Mesothelial cell of epicardium (in vitro differentiated cells): ENCODE measurements around the gene CDPF1. TPM values are rescaled to one million over a fixed set of nuclear protein-coding genes. Genes with fewer than 3 reads are reported as not detected.
"Not testable (repeated sequence)": the region's sequence is repeated elsewhere in the genome, so short reads cannot be mapped to it uniquely, and the experiment has no call there.

ENCODE experiments used
- DNase-seq, 2 experiments: peaks; one replicate each; pipeline ENCODE4 v3.0.0; 2021; ENCODE audit warnings: low spot score in 2 of 2; ENCODE audit not compliant: unreplicated experiment in 2 of 2
- H3K27ac Mint-ChIP-seq: 2 replicates; pipeline ENCODE4 v1.8.0; 2021; ENCODE audit warnings: mixed read lengths
- H3K27me3 Mint-ChIP-seq: 2 replicates; pipeline ENCODE4 v1.8.0; 2021; ENCODE audit warnings: low read depth, mixed read lengths
- H3K36me3 Mint-ChIP-seq: 2 replicates; pipeline ENCODE4 v1.8.0; 2021; ENCODE audit warnings: mixed read lengths
- H3K4me1 Mint-ChIP-seq: 2 replicates; pipeline ENCODE4 v1.8.0; 2021; ENCODE audit warnings: mixed read lengths
- H3K4me3 Mint-ChIP-seq: 2 replicates; pipeline ENCODE4 v1.8.0; 2021; ENCODE audit warnings: mild to moderate bottlenecking, moderate library complexity, mixed read lengths
- H3K9me3 Mint-ChIP-seq: 2 replicates; pipeline ENCODE4 v1.8.0; 2021; ENCODE audit warnings: mixed read lengths
- CTCF ChIP-seq: fragments of 200-600 bp; sonication (generic); IDR thresholded peaks from one replicate; pipeline ENCODE4 v1.5.0; 2021; ENCODE audit warnings: antibody characterized with exemption; ENCODE audit not compliant: unreplicated experiment
- total RNA-seq: library from RNA; stranded (reverse); gene quantifications from 3 replicates; pipeline ENCODE4 v1.2.1, GENCODE V29; 2021

Gene CDPF1
- total RNA-seq, 1 donor from 2014 or later, result 12.8 TPM

- H3K4me3 Mint-ChIP-seq, result no peak overlapping the region
- H3K27me3 Mint-ChIP-seq, result no peaks in the 10 kb centered on the region
- no peak overlapping the region for H3K27ac Mint-ChIP-seq
- DNase-seq, result no peak
- peaks cover 13% of the 10 kb centered on the region for H3K9me3 Mint-ChIP-seq
- peaks cover 32% of the 10 kb centered on the region for H3K36me3 Mint-ChIP-seq
- H3K4me1 Mint-ChIP-seq, result no peaks in the 10 kb centered on the region
- TF ChIP-seq CTCF, result no peak
Measured at GRCh38 chr22:46201059-46201757, 48.9 kb downstream of the CDPF1 start.

DNA sequence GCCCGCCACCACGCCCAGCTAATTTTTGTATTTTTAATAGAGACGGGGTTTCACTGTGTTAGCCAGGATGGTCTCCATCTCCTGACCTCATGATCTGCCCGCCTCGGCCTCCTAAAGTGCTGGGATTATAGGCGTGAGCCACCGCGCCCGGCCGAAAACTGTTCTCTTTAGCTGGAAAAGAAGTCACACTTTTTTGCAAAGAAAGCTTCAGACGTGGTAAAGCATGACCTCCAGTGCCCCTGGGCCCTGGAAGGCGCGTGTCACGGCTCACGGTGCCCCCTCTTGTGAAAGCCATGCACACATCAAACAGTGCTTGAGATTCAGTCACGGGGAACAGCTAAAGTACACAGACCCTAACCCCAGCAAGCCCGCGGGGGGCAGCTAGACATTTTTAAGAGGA, 51.3 kb downstream of the CDPF1 start:
- H3K36me3 Mint-ChIP-seq, result peaks cover 20% of the 10 kb centered on the region
- H3K4me3 Mint-ChIP-seq, DNase-seq, H3K27me3 Mint-ChIP-seq, H3K27ac Mint-ChIP-seq, H3K4me1 Mint-ChIP-seq, H3K9me3 Mint-ChIP-seq: not testable (repeated sequence)

DNA sequence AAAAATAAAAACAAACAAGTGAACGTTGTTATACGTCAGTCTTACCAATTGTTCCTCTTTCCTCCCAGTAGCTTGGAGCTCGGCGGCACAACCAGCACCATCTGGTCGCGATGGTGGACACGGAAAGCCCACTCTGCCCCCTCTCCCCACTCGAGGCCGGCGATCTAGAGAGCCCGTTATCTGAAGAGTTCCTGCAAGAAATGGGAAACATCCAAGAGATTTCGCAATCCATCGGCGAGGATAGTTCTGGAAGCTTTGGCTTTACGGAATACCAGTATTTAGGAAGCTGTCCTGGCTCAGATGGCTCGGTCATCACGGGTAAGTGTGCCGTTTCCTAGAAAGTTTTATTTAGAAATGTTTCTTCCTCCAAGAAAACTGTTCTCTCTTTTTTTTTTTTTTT, 51.8 kb downstream of the CDPF1 start:
- peaks cover 15% of the 10 kb centered on the region for H3K36me3 Mint-ChIP-seq
- no peak for TF ChIP-seq CTCF
- H3K4me3 Mint-ChIP-seq, result no peak overlapping the region
- no peaks in the 10 kb centered on the region for H3K27me3 Mint-ChIP-seq
- H3K9me3 Mint-ChIP-seq, result no peaks in the 10 kb centered on the region
- H3K27ac Mint-ChIP-seq, result no peak overlapping the region
- H3K4me1 Mint-ChIP-seq, result no peaks in the 10 kb centered on the region
- no peak for DNase-seq

DNA sequence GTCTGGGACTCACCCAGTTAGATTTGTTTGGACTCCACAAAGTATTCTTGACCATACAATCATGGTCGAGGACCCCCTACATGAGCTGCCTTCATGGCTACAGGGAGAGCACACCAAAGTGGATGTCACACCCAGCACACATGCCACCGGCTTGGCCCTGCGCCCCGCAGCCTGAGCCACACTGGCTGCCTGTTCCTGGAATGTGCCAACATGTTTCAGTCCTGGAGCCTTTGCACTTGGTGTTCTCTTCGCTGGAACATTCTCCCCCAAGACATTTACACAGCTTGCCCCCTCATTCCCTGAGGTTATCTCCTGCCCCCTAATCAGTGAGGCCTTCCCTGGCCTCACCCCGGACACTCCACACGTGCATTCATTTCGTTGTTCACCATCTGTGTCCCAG, 53.8 kb downstream of the CDPF1 start:
- H3K9me3 Mint-ChIP-seq, result peaks cover 5% of the 10 kb centered on the region
- no peak overlapping the region for H3K4me3 Mint-ChIP-seq
- H3K4me1 Mint-ChIP-seq, result no peaks in the 10 kb centered on the region
- H3K27ac Mint-ChIP-seq, result no peak overlapping the region
- no peaks in the 10 kb centered on the region for H3K27me3 Mint-ChIP-seq
- no peak for DNase-seq
- TF ChIP-seq CTCF, result no peak
- peaks cover 19% of the 10 kb centered on the region for H3K36me3 Mint-ChIP-seq

DNA sequence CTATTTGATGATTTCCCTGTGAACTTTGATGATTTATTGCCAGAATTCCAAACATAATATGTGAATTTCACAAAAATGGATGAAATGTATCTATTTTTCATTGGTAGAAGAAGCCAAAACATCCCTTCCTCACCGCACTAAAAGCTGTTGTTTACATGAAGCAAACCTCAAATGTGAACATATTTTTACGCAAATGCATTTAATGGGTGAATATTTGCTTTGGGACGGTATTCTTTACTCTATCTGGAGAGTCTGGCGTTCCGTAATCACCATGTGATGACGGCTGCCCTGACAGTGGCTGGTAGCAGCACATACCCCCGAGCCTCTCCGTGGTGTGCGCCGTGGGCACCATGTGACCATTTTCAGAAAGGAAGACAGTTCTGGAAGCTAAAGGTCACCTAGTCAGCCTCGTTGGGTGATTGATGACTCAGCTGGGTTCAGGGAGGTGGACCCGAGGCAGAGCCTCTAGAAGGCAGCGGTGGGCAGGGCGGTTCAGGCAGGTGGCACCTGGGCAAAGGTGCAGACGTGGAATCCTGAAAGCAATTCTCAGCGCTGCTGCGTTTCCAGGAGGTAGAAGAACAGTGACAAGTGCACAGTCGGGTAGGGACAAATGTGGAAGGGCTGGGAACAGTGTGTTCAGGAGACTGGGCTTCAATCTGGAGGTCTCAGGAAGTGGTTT, 54.5 kb downstream of the CDPF1 start:
- peaks cover 5% of the 10 kb centered on the region for H3K9me3 Mint-ChIP-seq
- peaks cover 19% of the 10 kb centered on the region for H3K36me3 Mint-ChIP-seq
- no peak for DNase-seq
- no peak overlapping the region for H3K4me3 Mint-ChIP-seq
- no peaks in the 10 kb centered on the region for H3K4me1 Mint-ChIP-seq
- H3K27ac Mint-ChIP-seq, result no peak overlapping the region
- H3K27me3 Mint-ChIP-seq, result no peaks in the 10 kb centered on the region
- TF ChIP-seq CTCF, result no peak

Other genes with a start within 250 kb of the CDPF1 start
- gene PPARA, start 99.8 kb downstream of the CDPF1 start, total RNA-seq, result 12.0 to 15.1 TPM (median 13.0 TPM) in 3 replicates
- 0.02 to 0.04 TPM in 2 of 3 replicates, not detected in the other for gene PKDREJ, start 13.1 kb upstream of the CDPF1 start, total RNA-seq
- gene TTC38, start 17.7 kb upstream of the CDPF1 start, total RNA-seq, result 30.0 to 30.9 TPM (median 30.3 TPM) in 3 replicates
- 15.3 to 18.7 TPM (median 16.7 TPM) in 3 replicates for gene GTSE1, start 46.6 kb upstream of the CDPF1 start, total RNA-seq
- 65.5 to 70.6 TPM (median 67.1 TPM) in 3 replicates for gene TRMU, start 85.4 kb upstream of the CDPF1 start, total RNA-seq